ENCODE data around the gene CLIC5. TPM values are rescaled to one million over a fixed set of nuclear protein-coding genes. Genes with fewer than 3 reads are reported as not detected.

CLIC5 gene
- total RNA-seq, 4 donors from 2014 or later = 0.45 to 2.6 (median 1.6) TPM

GRCh38 chr6:45844986-45845385 lies 170.7 kb downstream of the CLIC5 start:
- H3K36me3 ChIP-seq = no peaks in the 10 kb centered on the region
- no peak for DNase-seq (ENCODE audit: low spot score in 2 of 2)
- 92% methylated on average over 8 of the region's 8 CpGs for WGBS
- no peaks in the 10 kb centered on the region for H3K9me3 ChIP-seq
- no peak overlapping the region for H3K27ac ChIP-seq
- H3K27me3 ChIP-seq = no peaks in the 10 kb centered on the region
- H3K4me3 ChIP-seq = no peak overlapping the region
- H3K4me1 ChIP-seq = no peaks in the 10 kb centered on the region
- TF ChIP-seq EP300 (IDR thresholded peaks at IDR 0.05) = no peak
- TF ChIP-seq POLR2A (IDR thresholded peaks at IDR 0.05) = no peak
- TF ChIP-seq, protein P1, sequence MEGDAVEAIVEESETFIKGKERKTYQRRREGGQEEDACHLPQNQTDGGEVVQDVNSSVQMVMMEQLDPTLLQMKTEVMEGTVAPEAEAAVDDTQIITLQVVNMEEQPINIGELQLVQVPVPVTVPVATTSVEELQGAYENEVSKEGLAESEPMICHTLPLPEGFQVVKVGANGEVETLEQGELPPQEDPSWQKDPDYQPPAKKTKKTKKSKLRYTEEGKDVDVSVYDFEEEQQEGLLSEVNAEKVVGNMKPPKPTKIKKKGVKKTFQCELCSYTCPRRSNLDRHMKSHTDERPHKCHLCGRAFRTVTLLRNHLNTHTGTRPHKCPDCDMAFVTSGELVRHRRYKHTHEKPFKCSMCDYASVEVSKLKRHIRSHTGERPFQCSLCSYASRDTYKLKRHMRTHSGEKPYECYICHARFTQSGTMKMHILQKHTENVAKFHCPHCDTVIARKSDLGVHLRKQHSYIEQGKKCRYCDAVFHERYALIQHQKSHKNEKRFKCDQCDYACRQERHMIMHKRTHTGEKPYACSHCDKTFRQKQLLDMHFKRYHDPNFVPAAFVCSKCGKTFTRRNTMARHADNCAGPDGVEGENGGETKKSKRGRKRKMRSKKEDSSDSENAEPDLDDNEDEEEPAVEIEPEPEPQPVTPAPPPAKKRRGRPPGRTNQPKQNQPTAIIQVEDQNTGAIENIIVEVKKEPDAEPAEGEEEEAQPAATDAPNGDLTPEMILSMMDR (IDR thresholded peaks at IDR 0.05) = no peak
- no peak for TF ChIP-seq POLR2AphosphoS5 (IDR thresholded peaks at IDR 0.05)

DNA sequence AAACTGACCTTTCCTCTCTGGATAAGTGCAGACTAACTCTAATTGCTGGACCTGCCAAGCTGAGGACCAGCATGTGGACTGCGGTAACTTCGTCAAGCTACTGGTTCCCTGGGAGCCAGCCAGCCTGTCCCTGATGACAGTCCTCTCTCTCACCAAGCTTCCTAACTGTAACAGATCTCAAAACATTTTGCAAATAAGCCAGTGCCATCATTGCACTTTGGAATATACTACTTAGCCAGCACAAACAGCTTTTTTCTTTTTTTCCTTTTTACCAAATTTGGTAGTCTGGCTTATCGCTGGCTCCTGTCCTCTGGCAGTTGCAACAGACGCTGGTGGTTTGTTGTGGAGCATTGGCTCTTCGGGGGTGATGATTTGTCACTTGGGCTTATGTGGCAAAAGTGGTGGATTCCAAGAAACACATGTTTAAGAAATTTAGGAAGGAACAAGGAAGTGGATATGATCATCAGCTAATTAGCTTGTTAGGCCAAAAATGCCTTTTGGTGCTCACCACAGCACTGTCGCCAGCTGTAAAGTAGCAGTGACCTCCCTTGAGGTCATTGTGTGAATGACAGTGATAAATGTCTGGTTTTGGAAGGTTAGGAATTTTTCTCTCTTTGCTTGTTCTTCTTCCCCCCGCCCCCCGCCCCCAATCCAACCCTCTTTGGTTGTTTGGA lies 171.7 kb downstream of the CLIC5 start:
- H3K4me3 ChIP-seq = no peak overlapping the region
- H3K36me3 ChIP-seq = no peaks in the 10 kb centered on the region
- TF ChIP-seq, protein P1 (IDR thresholded peaks at IDR 0.05) = no peak
- TF ChIP-seq POLR2A (IDR thresholded peaks at IDR 0.05) = no peak
- TF ChIP-seq POLR2AphosphoS5 (IDR thresholded peaks at IDR 0.05) = no peak
- no peak for TF ChIP-seq EP300 (IDR thresholded peaks at IDR 0.05)
- no peaks in the 10 kb centered on the region for H3K27me3 ChIP-seq
- no peak overlapping the region for H3K27ac ChIP-seq
- H3K4me1 ChIP-seq = no peaks in the 10 kb centered on the region
- no peaks in the 10 kb centered on the region for H3K9me3 ChIP-seq
- DNase-seq (ENCODE audit: low spot score in 2 of 2) = no peak
- WGBS = 58% methylated on average over 8 of the region's 8 CpGs

- no peaks in the 10 kb centered on the region for H3K27me3 ChIP-seq
- 91% methylated on average over 3 of the region's 3 CpGs for WGBS
- DNase-seq (ENCODE audit: low spot score in 2 of 2) = no peak
- H3K9me3 ChIP-seq = no peaks in the 10 kb centered on the region
- TF ChIP-seq POLR2AphosphoS5 (IDR thresholded peaks at IDR 0.05) (no peak), EP300 (IDR thresholded peaks at IDR 0.05) (no peak), POLR2A (IDR thresholded peaks at IDR 0.05) (no peak)
- TF ChIP-seq, protein P1 (IDR thresholded peaks at IDR 0.05) = no peak
- no peak overlapping the region for H3K4me3 ChIP-seq
- H3K4me1 ChIP-seq = no peaks in the 10 kb centered on the region
- H3K36me3 ChIP-seq = no peaks in the 10 kb centered on the region
- H3K27ac ChIP-seq = no peak overlapping the region
Observed at GRCh38 chr6:45841062-45841461, 174.6 kb downstream of the CLIC5 start.

- WGBS = 61% methylated on average over 2 of the region's 2 CpGs
- Histone ChIP-seq H3K27me3 (no peaks in the 10 kb centered on the region), H3K27ac (no peak overlapping the region), H3K4me3 (no peak overlapping the region), H3K4me1 (no peaks in the 10 kb centered on the region), H3K36me3 (no peaks in the 10 kb centered on the region), H3K9me3 (no peaks in the 10 kb centered on the region)
- DNase-seq (ENCODE audit: low spot score in 2 of 2) = no peak
- TF ChIP-seq, protein P1 (IDR thresholded peaks at IDR 0.05) = no peak
- TF ChIP-seq POLR2A (IDR thresholded peaks at IDR 0.05) = no peak
- TF ChIP-seq EP300 (IDR thresholded peaks at IDR 0.05) = no peak
- no peak for TF ChIP-seq POLR2AphosphoS5 (IDR thresholded peaks at IDR 0.05)
Observed at GRCh38 chr6:45838996-45839395, 176.7 kb downstream of the CLIC5 start.

GRCh38 chr6:45838451-45838850 lies 177.2 kb downstream of the CLIC5 start:
- Histone ChIP-seq H3K27me3 (no peaks in the 10 kb centered on the region), H3K9me3 (no peaks in the 10 kb centered on the region), H3K4me1 (no peaks in the 10 kb centered on the region), H3K27ac (no peak overlapping the region), H3K4me3 (no peak overlapping the region), H3K36me3 (no peaks in the 10 kb centered on the region)
- TF ChIP-seq, protein P1 (IDR thresholded peaks at IDR 0.05) = no peak
- no peak for TF ChIP-seq POLR2A (IDR thresholded peaks at IDR 0.05)
- TF ChIP-seq EP300 (IDR thresholded peaks at IDR 0.05) = no peak
- no peak for TF ChIP-seq POLR2AphosphoS5 (IDR thresholded peaks at IDR 0.05)
- no peak for DNase-seq (ENCODE audit: low spot score in 2 of 2)
- WGBS = 80% methylated on average over 2 of the region's 2 CpGs

All from suprapubic skin (tissue), 4 donors.